Endodermal cell (in vitro differentiated cells): ENCODE results near the gene LAP3. TPM values are rescaled to one million over a fixed set of nuclear protein-coding genes. Genes with fewer than 3 reads are reported as not detected.
"Not testable (repeated sequence)": the region's sequence is repeated elsewhere in the genome, so short reads cannot be mapped to it uniquely, and the experiment has no call there.

ENCODE experiments used
- DNase-seq: peaks from one replicate; pipeline ENCODE4 v3.0.0-alpha.2; 2017
- H3K27ac ChIP-seq: 2 replicates; pipeline ENCODE4 v1.5.1; 2013; ENCODE audit warnings: mild to moderate bottlenecking, low read depth, low read length, moderate library complexity
- H3K27me3 ChIP-seq: 2 replicates; pipeline ENCODE4 v1.6.1; 2013; ENCODE audit warnings: mild to moderate bottlenecking, low read length, moderate library complexity; ENCODE audit not compliant: insufficient read depth, control insufficient read depth, poor library complexity, severe bottlenecking
- H3K36me3 ChIP-seq: 2 replicates; pipeline ENCODE4 v1.7.0; 2013; ENCODE audit warnings: mild to moderate bottlenecking, low read length, moderate library complexity; ENCODE audit not compliant: control insufficient read depth, insufficient read depth
- H3K4me1 ChIP-seq: one replicate; pipeline ENCODE4 v1.7.0; 2013; ENCODE audit warnings: low read length; ENCODE audit not compliant: control insufficient read depth, insufficient read depth
- H3K4me3 ChIP-seq: 2 replicates; pipeline ENCODE4 v1.5.1; 2013; ENCODE audit warnings: mild to moderate bottlenecking, low read length, moderate library complexity
- H3K9ac ChIP-seq: 2 replicates; pipeline ENCODE4 v1.6.1; 2013; ENCODE audit warnings: mild to moderate bottlenecking, low read length, moderate library complexity; ENCODE audit not compliant: poor library complexity, severe bottlenecking; ENCODE audit errors: extremely low read depth
- H3K9me3 ChIP-seq: 2 replicates; pipeline ENCODE4 v1.6.1; 2013; ENCODE audit warnings: mild to moderate bottlenecking, low read length, moderate library complexity; ENCODE audit not compliant: control insufficient read depth
- H3K27ac Mint-ChIP-seq: 2 replicates; pipeline ENCODE4 v1.8.0; 2020; ENCODE audit warnings: mixed read lengths
- H3K27me3 Mint-ChIP-seq: 2 replicates; pipeline ENCODE4 v1.8.0; 2021; ENCODE audit warnings: mild to moderate bottlenecking, mixed read lengths; ENCODE audit not compliant: insufficient read depth
- H3K36me3 Mint-ChIP-seq: 2 replicates; pipeline ENCODE4 v1.8.0; 2020; ENCODE audit warnings: low read depth, mixed read lengths
- H3K4me1 Mint-ChIP-seq: 2 replicates; pipeline ENCODE4 v1.8.0; 2020; ENCODE audit warnings: mixed read lengths
- H3K4me3 Mint-ChIP-seq: 2 replicates; pipeline ENCODE4 v1.8.0; 2020; ENCODE audit warnings: mild to moderate bottlenecking, moderate library complexity, mixed read lengths
- H3K9me3 Mint-ChIP-seq: 2 replicates; pipeline ENCODE4 v1.8.0; 2020; ENCODE audit warnings: mild to moderate bottlenecking, mixed read lengths
- CTCF ChIP-seq: fragments of 200-600 bp; sonication (generic); conservative IDR thresholded peaks from 2 replicates; pipeline ENCODE4 v1.5.0; 2021; ENCODE audit warnings: antibody characterized with exemption, mild to moderate bottlenecking
- WGBS, 2 experiments: methylation state at CpG; one replicate each; pipeline versions ENCODE4 v1.1.5 to v1.1.7; 2013; ENCODE audit warnings: missing lambda C conversion rate in 2 of 2, mixed read lengths in 1 of 2; ENCODE audit not compliant: insufficient coverage in 1 of 2, insufficient read length in 1 of 2; 5-methylcytosine and 5-hydroxymethylcytosine counted together
- total RNA-seq, 2 donors: library from RNA; stranded (reverse); fragmentation: NEBNext Ultra II Directional in 1 of 2; extraction: Animal tissue kit (Norgen Biotek cat#: 25700) in 1 of 2; gene quantifications; 2 replicates in 1 of 2; 3 replicates in 1 of 2; pipeline ENCODE4 v1.2.1, GENCODE V29; 2021

The LAP3 gene
- total RNA-seq, 2 donors from 2014 or later = 34.3 to 39.9 TPM

- H3K9me3 ChIP-seq = no peaks in the 10 kb centered on the region
- H3K9me3 Mint-ChIP-seq = no peaks in the 10 kb centered on the region
- no peak overlapping the region for H3K27ac ChIP-seq
- no peak for DNase-seq
- no peaks in the 10 kb centered on the region for H3K36me3 ChIP-seq
- H3K4me3 ChIP-seq = no peak overlapping the region
- no peak overlapping the region for H3K4me3 Mint-ChIP-seq
- no peak for TF ChIP-seq CTCF
- H3K27me3 ChIP-seq = no peaks in the 10 kb centered on the region
- H3K9ac ChIP-seq = no peak overlapping the region
- H3K4me1 Mint-ChIP-seq = no peaks in the 10 kb centered on the region
- H3K4me1 ChIP-seq = no peaks in the 10 kb centered on the region
- peaks cover 20% of the 10 kb centered on the region for H3K27me3 Mint-ChIP-seq
- no peak overlapping the region for H3K27ac Mint-ChIP-seq
- no peaks in the 10 kb centered on the region for H3K36me3 Mint-ChIP-seq
- WGBS, 2 experiments = 88 to 100% methylated on average over 2 to 3 of the region's 3 CpGs
Measured at GRCh38 chr4:17535906-17536305, 41.1 kb upstream of the LAP3 start.

GRCh38 chr4:17537060-17537459 lies 39.9 kb upstream of the LAP3 start:
- H3K9me3 Mint-ChIP-seq, DNase-seq, H3K9me3 ChIP-seq, H3K27ac Mint-ChIP-seq, H3K4me3 Mint-ChIP-seq, H3K27me3 ChIP-seq, H3K36me3 Mint-ChIP-seq, H3K4me1 ChIP-seq, H3K36me3 ChIP-seq, H3K4me1 Mint-ChIP-seq, H3K4me3 ChIP-seq, H3K27ac ChIP-seq, H3K9ac ChIP-seq: not testable (repeated sequence)
- peaks cover 22% of the 10 kb centered on the region for H3K27me3 Mint-ChIP-seq
- WGBS, 2 experiments = 89 to 100% methylated on average over 2 to 5 of the region's 6 CpGs

GRCh38 chr4:17544205-17544604 lies 32.8 kb upstream of the LAP3 start:
- H3K36me3 Mint-ChIP-seq = no peaks in the 10 kb centered on the region
- peak overlapping the region; percentile 80 for H3K27ac Mint-ChIP-seq
- WGBS, 2 experiments = 27 to 46% methylated on average over 4 to 5 of the region's 6 CpGs
- Histone ChIP-seq H3K4me3 (no peak overlapping the region), H3K36me3 (no peaks in the 10 kb centered on the region), H3K9me3 (no peaks in the 10 kb centered on the region), H3K27me3 (no peaks in the 10 kb centered on the region), H3K27ac (no peak overlapping the region), H3K4me1 (no peaks in the 10 kb centered on the region), H3K9ac (peak overlapping the region; percentile 11)
- peaks cover 14% of the 10 kb centered on the region for H3K4me1 Mint-ChIP-seq
- H3K9me3 Mint-ChIP-seq = peaks cover 4% of the 10 kb centered on the region
- TF ChIP-seq CTCF = no peak
- peaks cover 72% of the 10 kb centered on the region for H3K27me3 Mint-ChIP-seq
- no peak overlapping the region for H3K4me3 Mint-ChIP-seq
- DNase-seq = peak; percentile 75

GRCh38 chr4:17544831-17545234 lies 32.2 kb upstream of the LAP3 start:
- Mint-ChIP-seq H3K36me3 (no peaks in the 10 kb centered on the region), H3K9me3 (peaks cover 4% of the 10 kb centered on the region), H3K4me1 (peaks cover 14% of the 10 kb centered on the region), H3K27me3 (peaks cover 75% of the 10 kb centered on the region), H3K4me3 (no peak overlapping the region), H3K27ac (no peak overlapping the region)
- Histone ChIP-seq H3K9me3 (no peaks in the 10 kb centered on the region), H3K9ac (no peak overlapping the region), H3K27me3 (no peaks in the 10 kb centered on the region), H3K4me3 (no peak overlapping the region), H3K4me1 (no peaks in the 10 kb centered on the region), H3K36me3 (no peaks in the 10 kb centered on the region), H3K27ac (no peak overlapping the region)
- 72 to 75% methylated on average over 2 to 3 of the region's 3 CpGs for WGBS, 2 experiments
- peak; percentile 85 for DNase-seq
- no peak for TF ChIP-seq CTCF
